HepG2 (cell line): ENCODE data around the gene TRNT1. TPM values are rescaled to one million over a fixed set of nuclear protein-coding genes. Genes with fewer than 3 reads are reported as not detected.

Experiments
- ARNT2 ChIP-seq: sonication (generic); formaldehyde crosslinking; IDR thresholded peaks from 2 replicates; pipeline ENCODE4 v1.8.0; 2022; ENCODE audit warnings: mild to moderate bottlenecking, low read depth, missing genetic modification reagents, moderate library complexity
- CEBPB ChIP-seq: IDR thresholded peaks from 2 replicates; pipeline ENCODE4 v1.6.1; 2011; ENCODE audit warnings: low read depth, low read length, improper control_type of control experiment, borderline replicate concordance
- ETV5 ChIP-seq: IDR thresholded peaks from 2 replicates; pipeline ENCODE4 v1.6.1; 2018; ENCODE audit warnings: missing biosample characterization, missing genetic modification reagents, inconsistent platforms, borderline replicate concordance
- GMEB1 ChIP-seq: sonication (generic); formaldehyde crosslinking; IDR thresholded peaks from 2 replicates; pipeline ENCODE4 v1.5.1; 2020; ENCODE audit warnings: missing genetic modification reagents, mild to moderate bottlenecking, borderline replicate concordance
- HOXA7 ChIP-seq: sonication (generic); formaldehyde crosslinking; IDR thresholded peaks from 2 replicates; pipeline ENCODE4 v1.8.1; 2022; ENCODE audit warnings: mild to moderate bottlenecking, missing genetic modification reagents, moderate library complexity
- IRX3 ChIP-seq: sonication (generic); formaldehyde crosslinking; IDR thresholded peaks from 2 replicates; pipeline ENCODE4 v1.8.1; 2023; ENCODE audit warnings: mild to moderate bottlenecking, low read depth, missing genetic modification reagents, borderline replicate concordance
- PHF8 ChIP-seq: sonication (generic); formaldehyde crosslinking; IDR thresholded peaks from 2 replicates; pipeline ENCODE4 v1.5.0; 2020; ENCODE audit warnings: missing genetic modification reagents
- SIX1 ChIP-seq: sonication (generic); formaldehyde crosslinking; IDR thresholded peaks from 2 replicates; pipeline ENCODE4 v1.4.0; 2020; ENCODE audit warnings: missing genetic modification reagents, borderline replicate concordance
- SNAPC5 ChIP-seq: sonication (generic); formaldehyde crosslinking; IDR thresholded peaks from 2 replicates; pipeline ENCODE4 v1.8.1; 2023; ENCODE audit warnings: mild to moderate bottlenecking, missing genetic modification reagents, borderline replicate concordance
- ZNF101 ChIP-seq: sonication (generic); formaldehyde crosslinking; IDR thresholded peaks from 2 replicates; pipeline ENCODE4 v1.4.0; 2020; ENCODE audit warnings: mild to moderate bottlenecking, low read depth, missing genetic modification reagents, borderline replicate concordance
- ZNF230 ChIP-seq: sonication (generic); formaldehyde crosslinking; IDR thresholded peaks from 2 replicates; pipeline ENCODE4 v1.4.0; 2020; ENCODE audit warnings: mild to moderate bottlenecking, missing genetic modification reagents
- ZNF335 ChIP-seq: sonication (generic); formaldehyde crosslinking; IDR thresholded peaks from 2 replicates; pipeline ENCODE4 v1.4.0; 2020; ENCODE audit warnings: missing genetic modification reagents
- ZNF619 ChIP-seq: sonication (generic); formaldehyde crosslinking; IDR thresholded peaks from 2 replicates; pipeline ENCODE4 v1.4.0; 2020; ENCODE audit warnings: mild to moderate bottlenecking, missing genetic modification reagents
- polyA plus RNA-seq, 8 experiments: library from polyadenylated mRNA; depleted of rRNA in 3 of 8; stranded (reverse) in 7 of 8; unstranded in 1 of 8; fragments of >200 nt; fragmentation: Illumina TruSeq in 4 of 8; extraction: Trizol in 4 of 8; gene quantifications; 2 replicates each; pipeline versions ENCODE4 v1.2.1 to v1.2.3, GENCODE V29; 2011 to 2016; ENCODE audit warnings: low read depth in 4 of 8, missing spikeins in 1 of 8, mixed read lengths in 1 of 8; ENCODE audit not compliant: insufficient read depth in 1 of 8
- total RNA-seq, 5 experiments: library from RNA; depleted of rRNA; stranded (reverse); fragments of >200 nt; fragmentation: Illumina TruSeq; extraction: Trizol; gene quantifications; 2 replicates each; pipeline ENCODE4 v1.2.3, GENCODE V29; 2016; ENCODE audit warnings: low read depth in 1 of 5
- TF ChIP-seq, protein P1 (sequence below): sonication (generic); formaldehyde crosslinking; conservative IDR thresholded peaks from 2 replicates; pipeline ENCODE4 v1.4.0; 2020; ENCODE audit warnings: missing genetic modification reagents
- TF ChIP-seq, protein P2 (sequence below): sonication (generic); formaldehyde crosslinking; IDR thresholded peaks from 2 replicates; pipeline ENCODE4 v1.4.0; 2020; ENCODE audit warnings: mild to moderate bottlenecking, missing genetic modification reagents

TRNT1 gene
- total and polyA plus RNA-seq, 2 of the 13 experiments (the other 11 are each of a cell fraction or from before 2014, with no cell fraction given): 9.4 to 27.7 TPM

- peak; percentile 99 for TF ChIP-seq GMEB1
- TF ChIP-seq, protein P1, sequence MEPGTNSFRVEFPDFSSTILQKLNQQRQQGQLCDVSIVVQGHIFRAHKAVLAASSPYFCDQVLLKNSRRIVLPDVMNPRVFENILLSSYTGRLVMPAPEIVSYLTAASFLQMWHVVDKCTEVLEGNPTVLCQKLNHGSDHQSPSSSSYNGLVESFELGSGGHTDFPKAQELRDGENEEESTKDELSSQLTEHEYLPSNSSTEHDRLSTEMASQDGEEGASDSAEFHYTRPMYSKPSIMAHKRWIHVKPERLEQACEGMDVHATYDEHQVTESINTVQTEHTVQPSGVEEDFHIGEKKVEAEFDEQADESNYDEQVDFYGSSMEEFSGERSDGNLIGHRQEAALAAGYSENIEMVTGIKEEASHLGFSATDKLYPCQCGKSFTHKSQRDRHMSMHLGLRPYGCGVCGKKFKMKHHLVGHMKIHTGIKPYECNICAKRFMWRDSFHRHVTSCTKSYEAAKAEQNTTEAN (CRISPR knock-in tag): no peak; the same call in 1 of the 2 replicates
- TF ChIP-seq ETV5 (CRISPR knock-in tag): peak; percentile 78
- TF ChIP-seq ZNF101 (CRISPR knock-in tag): no peak
- no peak for TF ChIP-seq SNAPC5
- peak; percentile 87; the same call in 1 of the 2 replicates for TF ChIP-seq IRX3 (CRISPR knock-in tag)
- TF ChIP-seq ARNT2 (CRISPR knock-in tag): peak; percentile 75
- TF ChIP-seq ZNF230 (CRISPR knock-in tag): no peak
- no peak for TF ChIP-seq SIX1 (CRISPR knock-in tag)
- TF ChIP-seq PHF8 (CRISPR knock-in tag): peak; percentile 98
- TF ChIP-seq CEBPB: no peak
- TF ChIP-seq, protein P2, sequence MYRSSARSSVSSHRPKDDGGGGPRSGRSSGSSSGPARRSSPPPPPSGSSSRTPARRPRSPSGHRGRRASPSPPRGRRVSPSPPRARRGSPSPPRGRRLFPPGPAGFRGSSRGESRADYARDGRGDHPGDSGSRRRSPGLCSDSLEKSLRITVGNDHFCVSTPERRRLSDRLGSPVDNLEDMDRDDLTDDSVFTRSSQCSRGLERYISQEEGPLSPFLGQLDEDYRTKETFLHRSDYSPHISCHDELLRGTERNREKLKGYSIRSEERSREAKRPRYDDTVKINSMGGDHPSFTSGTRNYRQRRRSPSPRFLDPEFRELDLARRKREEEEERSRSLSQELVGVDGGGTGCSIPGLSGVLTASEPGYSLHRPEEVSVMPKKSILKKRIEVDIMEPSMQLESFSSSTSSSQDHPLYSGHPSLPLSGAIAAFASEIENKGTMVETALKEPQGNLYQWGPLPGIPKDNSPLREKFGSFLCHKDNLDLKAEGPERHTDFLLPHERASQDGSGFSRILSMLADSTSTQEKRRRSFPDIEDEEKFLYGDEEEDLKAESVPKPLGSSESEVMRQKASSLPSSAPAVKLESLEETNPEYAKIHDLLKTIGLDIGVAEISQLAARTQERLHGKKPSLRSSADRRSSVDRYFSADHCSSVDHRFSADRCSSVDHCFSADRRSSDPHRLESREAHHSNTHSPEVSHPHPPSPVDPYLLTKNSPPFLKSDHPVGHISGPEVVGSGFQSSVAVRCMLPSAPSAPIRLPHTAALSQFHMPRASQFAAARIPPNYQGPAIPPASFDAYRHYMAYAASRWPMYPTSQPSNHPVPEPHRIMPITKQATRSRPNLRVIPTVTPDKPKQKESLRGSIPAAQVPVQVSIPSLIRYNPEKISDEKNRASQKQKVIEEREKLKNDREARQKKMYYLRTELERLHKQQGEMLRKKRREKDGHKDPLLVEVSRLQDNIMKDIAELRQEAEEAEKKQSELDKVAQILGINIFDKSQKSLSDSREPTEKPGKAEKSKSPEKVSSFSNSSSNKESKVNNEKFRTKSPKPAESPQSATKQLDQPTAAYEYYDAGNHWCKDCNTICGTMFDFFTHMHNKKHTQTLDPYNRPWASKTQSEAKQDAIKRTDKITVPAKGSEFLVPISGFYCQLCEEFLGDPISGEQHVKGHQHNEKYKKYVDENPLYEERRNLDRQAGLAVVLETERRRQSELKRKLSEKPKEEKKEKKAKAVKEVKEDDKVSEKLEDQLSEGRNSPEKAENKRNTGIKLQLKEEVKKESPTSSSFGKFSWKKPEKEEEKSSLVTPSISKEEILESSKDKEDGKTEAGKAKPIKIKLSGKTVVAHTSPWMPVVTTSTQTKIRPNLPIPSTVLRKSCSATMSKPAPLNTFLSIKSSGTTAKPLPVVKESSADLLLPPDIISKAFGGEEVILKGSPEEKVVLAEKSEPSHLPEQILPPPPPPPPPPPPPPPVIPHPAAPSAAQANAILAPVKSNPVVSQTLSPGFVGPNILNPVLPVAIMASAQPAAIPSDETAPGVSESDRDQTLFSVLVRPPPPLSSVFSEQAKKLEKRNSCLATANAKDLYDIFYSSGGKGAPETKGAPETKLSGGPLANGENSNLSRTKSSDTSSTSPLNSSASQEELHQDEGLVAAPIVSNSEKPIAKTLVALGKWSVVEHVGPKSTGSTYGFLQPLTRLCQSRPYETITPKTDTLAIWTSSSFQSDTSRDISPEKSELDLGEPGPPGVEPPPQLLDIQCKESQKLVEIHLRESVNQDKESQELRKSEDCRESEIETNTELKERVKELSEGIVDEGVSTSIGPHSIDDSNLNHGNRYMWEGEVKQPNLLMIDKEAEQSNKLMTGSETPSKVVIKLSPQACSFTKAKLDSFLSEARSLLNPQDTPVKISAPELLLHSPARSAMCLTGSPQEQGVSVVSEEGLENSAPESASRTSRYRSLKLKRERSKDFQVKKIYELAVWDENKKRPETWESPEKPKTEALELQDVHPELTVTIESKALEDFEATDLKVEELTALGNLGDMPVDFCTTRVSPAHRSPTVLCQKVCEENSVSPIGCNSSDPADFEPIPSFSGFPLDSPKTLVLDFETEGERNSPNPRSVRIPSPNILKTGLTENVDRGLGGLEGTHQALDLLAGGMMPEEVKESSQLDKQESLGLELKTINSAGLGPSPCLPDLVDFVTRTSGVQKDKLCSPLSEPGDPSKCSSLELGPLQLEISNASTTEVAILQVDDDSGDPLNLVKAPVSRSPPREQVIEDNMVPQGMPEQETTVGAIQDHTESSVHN: no peak
- no peak for TF ChIP-seq ZNF335
- TF ChIP-seq HOXA7: no peak
- TF ChIP-seq ZNF619 (CRISPR knock-in tag): no peak; the same call in 1 of the 2 replicates
Observed at GRCh38 chr3:3126477-3127431, at the start of gene TRNT1 (continued).
